GM12878 (cell line): Measurements from ENCODE around the gene TRPV3. TPM values are rescaled to one million over a fixed set of nuclear protein-coding genes. Genes with fewer than 3 reads are reported as not detected.

Source experiments
- ATAC-seq: fragments of 200-7000 bp; cut with Tn5 transposase; 3 replicates; pipeline ENCODE4 v1.9.1; 2020; ENCODE audit warnings: mild to moderate bottlenecking, moderate library complexity
- BruUV-seq: library from RNA; stranded (reverse); fragments of 400-500 nt; replicated peaks from 2 replicates; lab custom pipeline; 2021; lab: Mats Ljungman, UMichigan
- CTCF ChIA-PET: fragments of 300-600 bp; sonication (Branson Sonifier 250); formaldehyde crosslinking; extraction: SDS; loops from one replicate; lab custom pipeline; 2021; ENCODE audit warnings: inconsistent platforms; lab: Yijun Ruan, JAX
- POLR2A ChIA-PET: fragments of 350-600 bp; formaldehyde crosslinking; extraction: SDS; loops from one replicate; lab custom pipeline; 2021; ENCODE audit warnings: inconsistent platforms; lab: Charles Lee
- RAD21 ChIA-PET: fragments of 300-600 bp; sonication (Branson Sonifier 250); formaldehyde crosslinking; loops from one replicate; lab custom pipeline; 2023; ENCODE audit warnings: antibody characterized with exemption; ENCODE audit not compliant: unreplicated experiment; lab: Charles Lee
- SMC1A ChIA-PET: fragments of 300-600 bp; sonication (Branson Sonifier 250); formaldehyde crosslinking; loops from one replicate; lab custom pipeline; 2023; ENCODE audit not compliant: unreplicated experiment, uncharacterized antibody; lab: Charles Lee
- DNase-seq: peaks from one replicate; pipeline ENCODE4 v3.0.0-alpha.2; 2011; ENCODE audit warnings: low read depth, low spot score
- FAIRE-seq: peaks from 3 replicates; lab custom pipeline; 2011; peaks lifted over from hg19 to GRCh38; lab: Jason Lieb, UNC
- H2AFZ ChIP-seq: 2 replicates; pipeline ENCODE4 v1.6.0; 2011; ENCODE audit warnings: low read depth, low read length, control low read depth; ENCODE audit not compliant: control insufficient read depth
- H3K27ac ChIP-seq: 2 replicates; pipeline ENCODE4 v1.5.1; 2011; ENCODE audit warnings: control low read depth; ENCODE audit not compliant: control insufficient read depth, insufficient read depth
- H3K27me3 ChIP-seq, 2 experiments: replicated peaks in 1 of 2; 2 replicates each; pipeline versions ENCODE4 v1.6.0 to v1.6.1; 2011; ENCODE audit warnings: low read length in 1 of 2; ENCODE audit not compliant: control insufficient read depth in 2 of 2, insufficient read depth in 2 of 2
- H3K36me3 ChIP-seq, 2 experiments: 2 replicates each; pipeline ENCODE4 v1.5.1; 2011; ENCODE audit warnings: low read length in 1 of 2; ENCODE audit not compliant: control insufficient read depth in 2 of 2, insufficient read depth in 2 of 2
- H3K4me1 ChIP-seq: 2 replicates; pipeline ENCODE4 v1.6.1; 2011; ENCODE audit warnings: mild to moderate bottlenecking, low read length, moderate library complexity, mixed read lengths; ENCODE audit not compliant: control insufficient read depth, insufficient read depth
- H3K4me2 ChIP-seq: 2 replicates; pipeline ENCODE4 v1.6.0; 2011; ENCODE audit warnings: control low read depth; ENCODE audit not compliant: control insufficient read depth, insufficient read depth
- H3K4me3 ChIP-seq: fragments of 200-600 bp; sonication (generic); 2 replicates; pipeline ENCODE4 v1.5.1; 2016
- H3K79me2 ChIP-seq: 2 replicates; pipeline ENCODE4 v1.6.0; 2011; ENCODE audit warnings: low read length; ENCODE audit not compliant: control insufficient read depth, insufficient read depth
- H3K9ac ChIP-seq: 2 replicates; pipeline ENCODE4 v1.8.0; 2011; ENCODE audit warnings: low read length, control low read depth, mixed read lengths; ENCODE audit not compliant: control insufficient read depth, insufficient read depth
- H3K9me3 ChIP-seq: replicated peaks from 3 replicates; pipeline ENCODE4 v1.5.1; 2011; ENCODE audit warnings: mild to moderate bottlenecking, low read length; ENCODE audit not compliant: control insufficient read depth, insufficient read depth
- H4K20me1 ChIP-seq: 2 replicates; pipeline ENCODE4 v1.6.0; 2011; ENCODE audit not compliant: control insufficient read depth, insufficient read depth
- ATF7 ChIP-seq: fragments of 450-650 bp; IDR thresholded peaks from 2 replicates; pipeline ENCODE4 v1.6.1; 2016; ENCODE audit warnings: low read depth, mild to moderate bottlenecking
- BMI1 ChIP-seq: fragments of 450-650 bp; IDR thresholded peaks from 2 replicates; pipeline ENCODE4 v1.6.1; 2016; ENCODE audit warnings: mild to moderate bottlenecking, moderate library complexity, borderline replicate concordance
- BRCA1 ChIP-seq: IDR thresholded peaks from 2 replicates; pipeline ENCODE4 v1.6.1; 2011; ENCODE audit warnings: low read depth, low read length, improper control_type of control experiment
- CREM ChIP-seq: IDR thresholded peaks from 2 replicates; pipeline ENCODE4 v1.6.1; 2014; ENCODE audit warnings: antibody characterized with exemption, low read depth
- EP300 ChIP-seq, 2 experiments: fragments of 150-350 bp in 1 of 2; IDR thresholded peaks; 2 replicates each; pipeline ENCODE4 v1.6.1; 2011 to 2012; ENCODE audit warnings: low read depth in 2 of 2, low read length in 2 of 2, borderline replicate concordance in 1 of 2, improper control_type of control experiment in 1 of 2, inconsistent platforms in 1 of 2; ENCODE audit not compliant: control insufficient read depth in 1 of 2
- GATAD2B ChIP-seq: fragments of 450-650 bp; conservative IDR thresholded peaks from 2 replicates; pipeline ENCODE4 v1.6.1; 2017; ENCODE audit warnings: low read depth, mild to moderate bottlenecking, moderate library complexity
- IRF4 ChIP-seq: IDR thresholded peaks from 2 replicates; pipeline ENCODE4 v1.6.1; 2011; ENCODE audit warnings: low read depth, low read length
- NR2C2 ChIP-seq: IDR thresholded peaks from 2 replicates; pipeline ENCODE4 v1.6.1; 2011; ENCODE audit warnings: borderline replicate concordance, low read depth; ENCODE audit not compliant: control insufficient read depth, insufficient read length
- PKNOX1 ChIP-seq: fragments of 450-650 bp; IDR thresholded peaks from 2 replicates; pipeline ENCODE4 v1.6.1; 2016; ENCODE audit warnings: mild to moderate bottlenecking
- SMAD1 ChIP-seq: fragments of 450-650 bp; IDR thresholded peaks from 2 replicates; pipeline ENCODE4 v1.6.1; 2018; ENCODE audit warnings: mild to moderate bottlenecking, low read depth; ENCODE audit not compliant: partially characterized antibody
- SUPT20H ChIP-seq: IDR thresholded peaks from 2 replicates; pipeline ENCODE4 v1.6.1; 2011; ENCODE audit warnings: low read depth, mild to moderate bottlenecking, low read length, moderate library complexity, borderline replicate concordance; ENCODE audit not compliant: control insufficient read depth
- TCF3 ChIP-seq: IDR thresholded peaks from 2 replicates; pipeline ENCODE4 v1.6.1; 2012; ENCODE audit warnings: low read depth, mild to moderate bottlenecking, low read length, borderline replicate concordance; ENCODE audit not compliant: insufficient read depth
- WGBS: methylation state at CpG from one replicate; pipeline ENCODE4 v1.1.6; 2016; ENCODE audit warnings: low lambda C conversion rate; ENCODE audit not compliant: insufficient replicate concordance, insufficient coverage; ENCODE audit errors: missing lambda C conversion rate; 5-methylcytosine and 5-hydroxymethylcytosine counted together
- in situ Hi-C: fragments of 300-500 bp; cut with MboI; formaldehyde crosslinking; loops from 9 replicates; pipeline ENCODE4 v1.14.3; 2018; ENCODE audit warnings: mixed read lengths
- intact Hi-C: fragments of 100-400 bp; cut with micrococcal nuclease; formaldehyde crosslinking; loops from one replicate; pipeline ENCODE4 v1.14.2; 2022; ENCODE audit not compliant: unreplicated experiment
- polyA plus RNA-seq, 11 experiments: library from polyadenylated mRNA; depleted of rRNA in 4 of 11; unstranded in 6 of 11; stranded (reverse) in 5 of 11; fragments of >200 nt; fragmentation: Nextera tagmentation in 4 of 11; fragmentation: Illumina TruSeq in 1 of 11; extraction: Ambion mirVana in 4 of 11; extraction: Trizol in 1 of 11; gene quantifications; 1 replicate in 1 of 11; 2 replicates in 10 of 11; pipeline versions ENCODE4 v1.2.1 to v1.2.3, GENCODE V29; 2011 to 2016; ENCODE audit warnings: inconsistent platforms in 2 of 11, missing spikeins in 2 of 11, low read depth in 1 of 11
- total RNA-seq, 4 experiments: library from RNA; depleted of rRNA in 3 of 4; stranded (reverse); fragments of >200 nt in 3 of 4; fragmentation: Illumina TruSeq in 1 of 4; extraction: Trizol in 1 of 4; gene quantifications; 2 replicates each; pipeline versions ENCODE4 v1.2.1 to v1.2.3, GENCODE V29; 2013 to 2021
- TF ChIP-seq, protein P1 (sequence below): fragments of 450-650 bp; IDR thresholded peaks from 2 replicates; pipeline ENCODE4 v1.6.1; 2016; ENCODE audit warnings: mild to moderate bottlenecking
- TF ChIP-seq, protein P2 (sequence below): IDR thresholded peaks from 2 replicates; pipeline ENCODE4 v1.6.1; 2011; ENCODE audit warnings: low read depth, low read length, improper control_type of control experiment, borderline replicate concordance
- TF ChIP-seq, protein P3 (sequence below): fragments of 450-650 bp; IDR thresholded peaks from 2 replicates; pipeline ENCODE4 v1.6.1; 2018; ENCODE audit warnings: mild to moderate bottlenecking, low read depth, moderate library complexity; ENCODE audit not compliant: partially characterized antibody
- TF ChIP-seq, protein P4 (sequence below): IDR thresholded peaks from 2 replicates; pipeline ENCODE4 v1.6.1; 2012; ENCODE audit warnings: low read depth, low read length, improper control_type of control experiment

TRPV3 gene
- total and polyA plus RNA-seq, 10 of the 15 experiments (the other 5 are each of a cell fraction or from before 2014, with no cell fraction given), result 0.52 to 12.0 (median 2.7) TPM

- H3K27ac ChIP-seq, result no peak overlapping the region
- ATAC-seq (no peak), DNase-seq (no peak), FAIRE-seq (no peak)
- no peaks in the 10 kb centered on the region for H3K9me3 ChIP-seq
- in situ Hi-C loops (no loop called here), intact Hi-C loops (no loop called here)
- 61% methylated on average over 8 of the region's 8 CpGs for WGBS
- RAD21 ChIA-PET, result no interaction called here
- H3K36me3 ChIP-seq, result peaks cover 0 to 9% of the 10 kb centered on the region in 2 experiments; a peak in 2 of 4 replicates
- no peak overlapping the region for H2AFZ ChIP-seq
- no peaks in the 10 kb centered on the region for H3K4me1 ChIP-seq
- H3K4me3 ChIP-seq, result no peak overlapping the region
- SMC1A ChIA-PET, result interaction anchor here (1.2 kb wide), 1 partner anchor 16 kb away, joined by 5 read pairs; no protein-coding TSS in a partner anchor
- no peak overlapping the region for H3K4me2 ChIP-seq
- H3K9ac ChIP-seq, result no peak overlapping the region
- CTCF ChIA-PET, result no interaction called here
- no peaks in the 10 kb centered on the region for H3K27me3 ChIP-seq
- no TSS peak for BruUV-seq
- H3K79me2 ChIP-seq, result no peaks in the 10 kb centered on the region
- POLR2A ChIA-PET, result no interaction called here
- H4K20me1 ChIP-seq, result no peaks in the 10 kb centered on the region
- TF ChIP-seq TCF3 (no peak), CREM (no peak), IRF4 (no peak), EP300 (IDR thresholded peaks at IDR 0.05; ENCODE audit: borderline replicate concordance in 1 of 2, control insufficient read depth in 1 of 2, low read depth in 2 of 2, low read length in 2 of 2) (no peak), PKNOX1 (no peak), SUPT20H (no peak), NR2C2 (no peak), SMAD1 (no peak), GATAD2B (no peak), BRCA1 (no peak), BMI1 (no peak), ATF7 (no peak)
- TF ChIP-seq, protein P1, sequence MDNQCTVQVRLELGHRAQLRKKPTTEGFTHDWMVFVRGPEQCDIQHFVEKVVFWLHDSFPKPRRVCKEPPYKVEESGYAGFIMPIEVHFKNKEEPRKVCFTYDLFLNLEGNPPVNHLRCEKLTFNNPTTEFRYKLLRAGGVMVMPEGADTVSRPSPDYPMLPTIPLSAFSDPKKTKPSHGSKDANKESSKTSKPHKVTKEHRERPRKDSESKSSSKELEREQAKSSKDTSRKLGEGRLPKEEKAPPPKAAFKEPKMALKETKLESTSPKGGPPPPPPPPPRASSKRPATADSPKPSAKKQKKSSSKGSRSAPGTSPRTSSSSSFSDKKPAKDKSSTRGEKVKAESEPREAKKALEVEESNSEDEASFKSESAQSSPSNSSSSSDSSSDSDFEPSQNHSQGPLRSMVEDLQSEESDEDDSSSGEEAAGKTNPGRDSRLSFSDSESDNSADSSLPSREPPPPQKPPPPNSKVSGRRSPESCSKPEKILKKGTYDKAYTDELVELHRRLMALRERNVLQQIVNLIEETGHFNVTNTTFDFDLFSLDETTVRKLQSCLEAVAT, result no peak
- TF ChIP-seq, protein P2, sequence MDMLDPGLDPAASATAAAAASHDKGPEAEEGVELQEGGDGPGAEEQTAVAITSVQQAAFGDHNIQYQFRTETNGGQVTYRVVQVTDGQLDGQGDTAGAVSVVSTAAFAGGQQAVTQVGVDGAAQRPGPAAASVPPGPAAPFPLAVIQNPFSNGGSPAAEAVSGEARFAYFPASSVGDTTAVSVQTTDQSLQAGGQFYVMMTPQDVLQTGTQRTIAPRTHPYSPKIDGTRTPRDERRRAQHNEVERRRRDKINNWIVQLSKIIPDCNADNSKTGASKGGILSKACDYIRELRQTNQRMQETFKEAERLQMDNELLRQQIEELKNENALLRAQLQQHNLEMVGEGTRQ, result no peak
- TF ChIP-seq, protein P3, sequence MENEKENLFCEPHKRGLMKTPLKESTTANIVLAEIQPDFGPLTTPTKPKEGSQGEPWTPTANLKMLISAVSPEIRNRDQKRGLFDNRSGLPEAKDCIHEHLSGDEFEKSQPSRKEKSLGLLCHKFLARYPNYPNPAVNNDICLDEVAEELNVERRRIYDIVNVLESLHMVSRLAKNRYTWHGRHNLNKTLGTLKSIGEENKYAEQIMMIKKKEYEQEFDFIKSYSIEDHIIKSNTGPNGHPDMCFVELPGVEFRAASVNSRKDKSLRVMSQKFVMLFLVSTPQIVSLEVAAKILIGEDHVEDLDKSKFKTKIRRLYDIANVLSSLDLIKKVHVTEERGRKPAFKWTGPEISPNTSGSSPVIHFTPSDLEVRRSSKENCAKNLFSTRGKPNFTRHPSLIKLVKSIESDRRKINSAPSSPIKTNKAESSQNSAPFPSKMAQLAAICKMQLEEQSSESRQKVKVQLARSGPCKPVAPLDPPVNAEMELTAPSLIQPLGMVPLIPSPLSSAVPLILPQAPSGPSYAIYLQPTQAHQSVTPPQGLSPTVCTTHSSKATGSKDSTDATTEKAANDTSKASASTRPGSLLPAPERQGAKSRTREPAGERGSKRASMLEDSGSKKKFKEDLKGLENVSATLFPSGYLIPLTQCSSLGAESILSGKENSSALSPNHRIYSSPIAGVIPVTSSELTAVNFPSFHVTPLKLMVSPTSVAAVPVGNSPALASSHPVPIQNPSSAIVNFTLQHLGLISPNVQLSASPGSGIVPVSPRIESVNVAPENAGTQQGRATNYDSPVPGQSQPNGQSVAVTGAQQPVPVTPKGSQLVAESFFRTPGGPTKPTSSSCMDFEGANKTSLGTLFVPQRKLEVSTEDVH, result no peak
- TF ChIP-seq, protein P4, sequence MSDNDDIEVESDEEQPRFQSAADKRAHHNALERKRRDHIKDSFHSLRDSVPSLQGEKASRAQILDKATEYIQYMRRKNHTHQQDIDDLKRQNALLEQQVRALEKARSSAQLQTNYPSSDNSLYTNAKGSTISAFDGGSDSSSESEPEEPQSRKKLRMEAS, result no peak
Observed at GRCh38 chr17:3539881-3540540, 17.6 kb downstream of the TRPV3 start.
